ENCODE measurements around the gene ALMS1. TPM values are rescaled to one million over a fixed set of nuclear protein-coding genes. Genes with fewer than 3 reads are reported as not detected.

The ALMS1 gene
- total RNA-seq, 3 donors from 2014 or later (not counting 1 experiment from before 2014, with no cell fraction given), result 22.9 to 33.8 (median 26.9) TPM

DNA sequence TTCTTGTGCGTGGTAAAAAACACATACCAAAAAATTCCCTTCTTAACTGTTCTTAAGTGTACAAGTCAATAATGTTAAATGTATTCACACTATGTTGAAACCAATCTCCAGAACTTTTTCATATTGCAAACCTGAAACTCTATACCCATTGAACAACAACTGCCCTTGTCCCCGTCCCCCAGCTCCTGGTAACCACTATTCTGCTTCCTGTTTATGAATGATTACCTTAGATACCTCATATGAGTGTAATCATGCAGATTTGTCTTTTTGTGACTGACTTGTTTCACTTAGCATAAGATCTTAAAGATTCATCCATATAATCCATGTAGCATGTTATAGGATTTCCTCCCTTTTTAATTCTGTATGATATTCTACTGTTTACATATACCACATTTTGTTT, 196.7 kb downstream of the ALMS1 start:
- peaks cover 9 to 15% of the 10 kb centered on the region in 2 donors for H3K9me3 Mint-ChIP-seq
- no peaks in the 10 kb centered on the region for H3K36me3 ChIP-seq (ENCODE audit: control insufficient read depth, insufficient read depth, low read length)
- H3K27me3 ChIP-seq (ENCODE audit: control insufficient read depth, insufficient read depth, low read length), result no peaks in the 10 kb centered on the region
- ATAC-seq (no peak), DNase-seq (no peak)
- H3K27me3 Mint-ChIP-seq (ENCODE audit: low read depth in 2 of 2), result no peaks in the 10 kb centered on the region
- H3K4me3 Mint-ChIP-seq, result no peak overlapping the region
- 80% methylated on average over 1 of the region's 2 CpGs for WGBS (ENCODE audit: insufficient coverage)
- TF ChIP-seq, protein P1, sequence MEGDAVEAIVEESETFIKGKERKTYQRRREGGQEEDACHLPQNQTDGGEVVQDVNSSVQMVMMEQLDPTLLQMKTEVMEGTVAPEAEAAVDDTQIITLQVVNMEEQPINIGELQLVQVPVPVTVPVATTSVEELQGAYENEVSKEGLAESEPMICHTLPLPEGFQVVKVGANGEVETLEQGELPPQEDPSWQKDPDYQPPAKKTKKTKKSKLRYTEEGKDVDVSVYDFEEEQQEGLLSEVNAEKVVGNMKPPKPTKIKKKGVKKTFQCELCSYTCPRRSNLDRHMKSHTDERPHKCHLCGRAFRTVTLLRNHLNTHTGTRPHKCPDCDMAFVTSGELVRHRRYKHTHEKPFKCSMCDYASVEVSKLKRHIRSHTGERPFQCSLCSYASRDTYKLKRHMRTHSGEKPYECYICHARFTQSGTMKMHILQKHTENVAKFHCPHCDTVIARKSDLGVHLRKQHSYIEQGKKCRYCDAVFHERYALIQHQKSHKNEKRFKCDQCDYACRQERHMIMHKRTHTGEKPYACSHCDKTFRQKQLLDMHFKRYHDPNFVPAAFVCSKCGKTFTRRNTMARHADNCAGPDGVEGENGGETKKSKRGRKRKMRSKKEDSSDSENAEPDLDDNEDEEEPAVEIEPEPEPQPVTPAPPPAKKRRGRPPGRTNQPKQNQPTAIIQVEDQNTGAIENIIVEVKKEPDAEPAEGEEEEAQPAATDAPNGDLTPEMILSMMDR (IDR thresholded peaks at IDR 0.05), result no peak
- H3K4me3 ChIP-seq (ENCODE audit: low read length), result no peak overlapping the region
- no peaks in the 10 kb centered on the region for H3K4me1 ChIP-seq (ENCODE audit: control insufficient read depth, insufficient read depth, low read length)
- peaks cover 18% of the 10 kb centered on the region for H3K36me3 Mint-ChIP-seq
- no peak overlapping the region for H3K27ac Mint-ChIP-seq
- no peaks in the 10 kb centered on the region for H3K9me3 ChIP-seq (ENCODE audit: control insufficient read depth, insufficient read depth, low read length)
- peaks cover 4% of the 10 kb centered on the region in 2 donors for H3K4me1 Mint-ChIP-seq
- no peak overlapping the region for H3K27ac ChIP-seq (ENCODE audit: low read length)
- intact Hi-C loops (cut with micrococcal nuclease), result no loop called here

DNA sequence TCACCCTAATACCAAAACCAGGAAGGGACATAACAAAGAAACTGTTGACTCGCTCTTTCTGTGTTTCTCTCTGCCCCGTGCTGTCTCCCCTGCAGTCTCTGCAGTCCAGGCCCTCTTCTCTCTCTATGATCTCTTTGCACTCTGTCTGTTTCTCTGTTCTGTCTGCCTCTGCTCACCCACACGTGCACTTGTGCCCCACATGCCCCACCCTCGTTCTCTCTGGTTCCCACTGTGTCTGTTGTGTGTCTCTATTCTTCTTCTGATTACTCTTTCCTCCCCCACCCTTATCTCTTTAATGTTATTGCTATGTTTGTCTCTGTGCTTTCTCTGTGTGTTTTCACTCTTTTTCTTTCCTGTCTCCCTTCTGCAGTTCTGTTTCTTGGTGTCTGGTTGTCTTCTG, 202.5 kb downstream of the ALMS1 start:
- Mint-ChIP-seq H3K9me3 (no peaks in the 10 kb centered on the region), H3K36me3 (no peaks in the 10 kb centered on the region), H3K27me3 (ENCODE audit: low read depth in 2 of 2) (no peaks in the 10 kb centered on the region), H3K4me1 (peaks cover 0 to 4% of the 10 kb centered on the region in 2 donors), H3K27ac (no peak overlapping the region), H3K4me3 (no peak overlapping the region)
- Histone ChIP-seq H3K27me3 (ENCODE audit: control insufficient read depth, insufficient read depth, low read length) (no peaks in the 10 kb centered on the region), H3K9me3 (ENCODE audit: control insufficient read depth, insufficient read depth, low read length) (no peaks in the 10 kb centered on the region), H3K27ac (ENCODE audit: low read length) (no peak overlapping the region), H3K4me3 (ENCODE audit: low read length) (no peak overlapping the region), H3K4me1 (ENCODE audit: control insufficient read depth, insufficient read depth, low read length) (no peaks in the 10 kb centered on the region), H3K36me3 (ENCODE audit: control insufficient read depth, insufficient read depth, low read length) (no peaks in the 10 kb centered on the region)
- no peak for ATAC-seq
- intact Hi-C loops (cut with micrococcal nuclease), result no loop called here
- no peak for DNase-seq
- 79% methylated on average over 4 of the region's 4 CpGs for WGBS (ENCODE audit: insufficient coverage)
- TF ChIP-seq, protein P1 (IDR thresholded peaks at IDR 0.05), result no peak

DNA sequence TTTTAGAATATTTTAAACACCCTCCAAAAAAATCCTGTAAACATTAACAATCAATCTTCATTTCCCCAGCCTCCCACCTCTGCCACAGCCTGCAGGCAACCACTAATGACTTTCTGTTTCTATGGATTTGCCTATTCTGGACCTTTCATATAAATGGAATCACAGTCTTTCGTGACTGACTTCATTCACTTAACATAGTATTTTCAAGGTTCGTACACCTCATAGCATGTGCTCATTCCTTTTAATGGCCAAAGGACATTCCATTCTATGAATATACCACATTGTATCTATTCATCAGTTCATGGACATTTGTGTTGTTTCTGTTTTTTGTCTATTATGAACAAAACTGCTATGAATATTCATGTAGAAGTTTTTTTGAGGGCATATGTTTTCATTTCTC, 208.0 kb downstream of the ALMS1 start:
- no peaks in the 10 kb centered on the region for H3K4me1 Mint-ChIP-seq
- peaks cover 12% of the 10 kb centered on the region for H3K36me3 Mint-ChIP-seq

DNA sequence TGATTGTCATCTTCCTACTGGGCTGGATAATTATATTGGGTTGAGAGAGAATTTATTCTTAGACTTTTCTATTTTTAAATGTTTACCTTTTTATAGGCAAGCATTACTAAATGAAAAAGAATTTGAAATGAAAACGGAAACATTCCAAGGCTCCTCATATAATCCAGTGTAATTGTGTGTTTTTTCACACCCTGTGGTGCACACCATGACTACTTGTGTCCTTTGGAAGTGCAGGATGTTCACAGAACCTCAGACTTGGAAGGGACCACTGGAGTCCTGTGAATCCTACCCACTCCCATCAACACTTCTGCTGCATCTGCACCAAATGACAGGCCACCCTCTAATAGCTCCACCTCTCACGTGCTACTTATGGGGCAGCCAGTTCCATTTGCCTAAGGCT, 208.6 kb downstream of the ALMS1 start:
- Histone ChIP-seq H3K4me1 (ENCODE audit: control insufficient read depth, insufficient read depth, low read length) (no peaks in the 10 kb centered on the region), H3K9me3 (ENCODE audit: control insufficient read depth, insufficient read depth, low read length) (no peaks in the 10 kb centered on the region), H3K27ac (ENCODE audit: low read length) (no peak overlapping the region), H3K27me3 (ENCODE audit: control insufficient read depth, insufficient read depth, low read length) (no peaks in the 10 kb centered on the region), H3K36me3 (ENCODE audit: control insufficient read depth, insufficient read depth, low read length) (no peaks in the 10 kb centered on the region), H3K4me3 (ENCODE audit: low read length) (no peak overlapping the region)
- ATAC-seq (no peak), DNase-seq (no peak)
- Mint-ChIP-seq H3K36me3 (peaks cover 12% of the 10 kb centered on the region), H3K9me3 (no peaks in the 10 kb centered on the region), H3K27ac (no peak overlapping the region), H3K4me1 (no peaks in the 10 kb centered on the region), H3K27me3 (ENCODE audit: low read depth in 2 of 2) (no peaks in the 10 kb centered on the region), H3K4me3 (no peak overlapping the region)
- 86% methylated on average over 1 of the region's 2 CpGs for WGBS (ENCODE audit: insufficient coverage)
- intact Hi-C loops (cut with micrococcal nuclease), result no loop called here
- TF ChIP-seq, protein P1 (IDR thresholded peaks at IDR 0.05), result no peak

More for the DNA sequence above, 208.0 kb downstream of the ALMS1 start:
- Histone ChIP-seq H3K27me3 (ENCODE audit: control insufficient read depth, insufficient read depth, low read length) (no peaks in the 10 kb centered on the region), H3K36me3 (ENCODE audit: control insufficient read depth, insufficient read depth, low read length) (no peaks in the 10 kb centered on the region), H3K27ac (ENCODE audit: low read length) (no peak overlapping the region), H3K4me1 (ENCODE audit: control insufficient read depth, insufficient read depth, low read length) (no peaks in the 10 kb centered on the region), H3K9me3 (ENCODE audit: control insufficient read depth, insufficient read depth, low read length) (no peaks in the 10 kb centered on the region), H3K4me3 (ENCODE audit: low read length) (no peak overlapping the region)
- no peak overlapping the region for H3K4me3 Mint-ChIP-seq
- no peak overlapping the region for H3K27ac Mint-ChIP-seq
- H3K9me3 Mint-ChIP-seq, result no peaks in the 10 kb centered on the region
- DNase-seq, result no peak
- 100% methylated on average over 2 of the region's 2 CpGs for WGBS (ENCODE audit: insufficient coverage)
- intact Hi-C loops (cut with micrococcal nuclease), result no loop called here
- H3K27me3 Mint-ChIP-seq (ENCODE audit: low read depth in 2 of 2), result no peaks in the 10 kb centered on the region
- TF ChIP-seq, protein P1 (IDR thresholded peaks at IDR 0.05), result no peak
- ATAC-seq, result no peak
